Measurements from ENCODE around the gene HOXA7. TPM values are rescaled to one million over a fixed set of nuclear protein-coding genes. Genes with fewer than 3 reads are reported as not detected.

The HOXA7 gene
- total and polyA plus RNA-seq, 2 of the 8 experiments (the other 6 are each of a cell fraction or from before 2014, with no cell fraction given): 0.03 TPM; not detected in 1

DNA sequence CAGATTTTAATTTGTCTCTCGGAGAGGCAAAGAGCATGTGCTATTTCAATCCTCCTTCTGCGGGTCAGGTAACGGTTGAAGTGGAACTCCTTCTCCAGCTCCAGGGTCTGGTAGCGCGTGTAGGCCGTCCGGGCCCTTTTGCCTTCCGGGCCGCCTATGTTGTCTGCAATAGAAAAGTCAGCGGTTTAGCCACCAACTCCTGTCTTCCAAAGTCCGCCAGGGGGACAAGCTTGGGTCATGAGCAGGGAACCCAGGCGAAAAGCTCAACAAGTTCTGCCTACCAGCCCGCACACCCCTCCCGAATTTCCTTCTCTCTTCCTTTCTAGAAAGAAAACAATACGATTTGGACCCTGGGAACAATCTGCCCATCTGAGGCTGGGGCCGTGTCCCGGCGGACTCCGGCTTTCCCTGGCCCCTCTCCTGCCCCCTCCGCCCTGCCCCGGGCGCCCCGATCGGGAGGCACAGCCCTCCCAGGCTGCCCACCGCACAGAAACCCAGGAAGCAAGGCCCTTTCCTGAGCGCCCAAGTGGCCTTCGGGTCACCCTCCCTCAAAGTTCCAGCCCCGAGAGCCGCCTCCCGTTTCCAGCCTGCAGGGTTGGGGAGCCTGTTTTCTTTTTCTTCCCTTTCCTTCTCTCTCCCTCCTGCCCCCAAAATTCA lies 14.4 kb downstream of the HOXA7 start (continued):
- no peak for TF ChIP-seq HDAC6 (IDR thresholded peaks at IDR 0.05; ENCODE audit: low read depth, low read length)

Measured in H1 (cell line).